Glutamatergic neuron (in vitro differentiated cells): ENCODE results near the gene INTS13. TPM values are rescaled to one million over a fixed set of nuclear protein-coding genes. Genes with fewer than 3 reads are reported as not detected.

Experiments
- DNase-seq: peaks from one replicate; pipeline ENCODE4 v3.0.0; 2022
- H3K27ac Mint-ChIP-seq: one replicate; pipeline ENCODE4 v1.8.0; 2020; ENCODE audit warnings: mild to moderate bottlenecking, mixed read lengths, inconsistent platforms; ENCODE audit not compliant: unreplicated experiment
- H3K27me3 Mint-ChIP-seq: one replicate; pipeline ENCODE4 v1.8.0; 2020; ENCODE audit warnings: mild to moderate bottlenecking, moderate library complexity, mixed read lengths, inconsistent platforms; ENCODE audit not compliant: unreplicated experiment
- H3K36me3 Mint-ChIP-seq: one replicate; pipeline ENCODE4 v1.8.0; 2020; ENCODE audit warnings: mild to moderate bottlenecking, mixed read lengths, inconsistent platforms; ENCODE audit not compliant: unreplicated experiment
- H3K4me1 Mint-ChIP-seq: one replicate; pipeline ENCODE4 v1.8.0; 2020; ENCODE audit warnings: mild to moderate bottlenecking, low read depth, mixed read lengths, inconsistent platforms; ENCODE audit not compliant: unreplicated experiment
- H3K4me3 Mint-ChIP-seq: one replicate; pipeline ENCODE4 v1.8.0; 2020; ENCODE audit warnings: mild to moderate bottlenecking, mixed read lengths, inconsistent platforms; ENCODE audit not compliant: unreplicated experiment
- H3K9me3 Mint-ChIP-seq: one replicate; pipeline ENCODE4 v1.8.0; 2020; ENCODE audit warnings: mild to moderate bottlenecking, moderate library complexity, mixed read lengths, inconsistent platforms; ENCODE audit not compliant: unreplicated experiment
- CTCF ChIP-seq: fragments of 200-600 bp; sonication (generic); IDR thresholded peaks from one replicate; pipeline ENCODE4 v1.5.0; 2021; ENCODE audit not compliant: partially characterized antibody, unreplicated experiment
- total RNA-seq: library from RNA; stranded (reverse); fragmentation: NEBNext Ultra II Directional; extraction: Animal tissue kit (Norgen Biotek cat#: 25700); gene quantifications from one replicate; pipeline ENCODE4 v1.2.1, GENCODE V29; 2021; ENCODE audit not compliant: unreplicated experiment

The INTS13 gene
- total RNA-seq, 1 donor from 2014 or later: 16.9 TPM

GRCh38 chr12:26976687-26977086 lies 38.9 kb upstream of the INTS13 start:
- Mint-ChIP-seq H3K36me3 (no peaks in the 10 kb centered on the region), H3K27ac (no peak overlapping the region), H3K9me3 (no peaks in the 10 kb centered on the region), H3K27me3 (no peaks in the 10 kb centered on the region), H3K4me3 (no peak overlapping the region), H3K4me1 (peaks cover 6% of the 10 kb centered on the region)
- no peak for TF ChIP-seq CTCF
- no peak for DNase-seq

- no peak for DNase-seq
- Mint-ChIP-seq H3K4me3 (no peak overlapping the region), H3K9me3 (no peaks in the 10 kb centered on the region), H3K27me3 (no peaks in the 10 kb centered on the region), H3K36me3 (no peaks in the 10 kb centered on the region), H3K4me1 (no peaks in the 10 kb centered on the region), H3K27ac (no peak overlapping the region)
- TF ChIP-seq CTCF: no peak
Measured at GRCh38 chr12:26971963-26972362, 34.2 kb upstream of the INTS13 start.

- no peaks in the 10 kb centered on the region for H3K4me1 Mint-ChIP-seq
- no peak for DNase-seq
- no peaks in the 10 kb centered on the region for H3K27me3 Mint-ChIP-seq
- no peaks in the 10 kb centered on the region for H3K9me3 Mint-ChIP-seq
- H3K36me3 Mint-ChIP-seq: no peaks in the 10 kb centered on the region
- no peak overlapping the region for H3K27ac Mint-ChIP-seq
- no peak for TF ChIP-seq CTCF
- H3K4me3 Mint-ChIP-seq: no peak overlapping the region
Measured at GRCh38 chr12:26970136-26970535, 32.4 kb upstream of the INTS13 start.

- no peaks in the 10 kb centered on the region for H3K4me1 Mint-ChIP-seq
- DNase-seq: no peak
Measured at GRCh38 chr12:26966842-26967241, 29.1 kb upstream of the INTS13 start.

GRCh38 chr12:26963413-26963812 lies 25.6 kb upstream of the INTS13 start:
- TF ChIP-seq CTCF: no peak
- no peaks in the 10 kb centered on the region for H3K36me3 Mint-ChIP-seq
- no peaks in the 10 kb centered on the region for H3K4me1 Mint-ChIP-seq
- DNase-seq: no peak
- H3K27ac Mint-ChIP-seq: no peak overlapping the region
- no peak overlapping the region for H3K4me3 Mint-ChIP-seq
- peaks cover 1% of the 10 kb centered on the region for H3K9me3 Mint-ChIP-seq
- H3K27me3 Mint-ChIP-seq: no peaks in the 10 kb centered on the region

More at GRCh38 chr12:26966842-26967241, 29.1 kb upstream of the INTS13 start:
- Mint-ChIP-seq H3K27me3 (no peaks in the 10 kb centered on the region), H3K9me3 (no peaks in the 10 kb centered on the region), H3K4me3 (no peak overlapping the region), H3K36me3 (no peaks in the 10 kb centered on the region), H3K27ac (no peak overlapping the region)
- TF ChIP-seq CTCF: no peak
